IPS DF 6.9 (cell line): ENCODE results near the gene STIM1.
"Not testable (repeated sequence)": the region's sequence is repeated elsewhere in the genome, so short reads cannot be mapped to it uniquely, and the experiment has no call there.

Experiments
- DNase-seq: peaks from one replicate; pipeline ENCODE4 v3.0.0-alpha.2; 2013; ENCODE audit warnings: low read depth, low spot score
- H3K27ac ChIP-seq: one replicate; pipeline ENCODE4 v1.5.1; 2013; ENCODE audit warnings: low read length, control low read depth
- H3K27me3 ChIP-seq: 2 replicates; pipeline ENCODE4 v1.6.1; 2013; ENCODE audit warnings: mild to moderate bottlenecking, low read length; ENCODE audit not compliant: control insufficient read depth, insufficient read depth
- H3K36me3 ChIP-seq: 2 replicates; pipeline ENCODE4 v1.6.1; 2013; ENCODE audit warnings: low read length; ENCODE audit not compliant: control insufficient read depth, insufficient read depth
- H3K4me1 ChIP-seq: 2 replicates; pipeline ENCODE4 v1.6.1; 2013; ENCODE audit warnings: low read length; ENCODE audit not compliant: control insufficient read depth, insufficient read depth
- H3K4me3 ChIP-seq: 2 replicates; pipeline ENCODE4 v1.5.1; 2013; ENCODE audit warnings: mild to moderate bottlenecking, low read length
- H3K9me3 ChIP-seq: 2 replicates; pipeline ENCODE4 v1.6.1; 2013; ENCODE audit warnings: low read length, inconsistent platforms; ENCODE audit not compliant: control insufficient read depth, insufficient read depth
- WGBS: extraction: QIAGEN DNeasy Blood & Tissue Kit; methylation state at CpG from one replicate; pipeline ENCODE4 v1.1.7; 2013; ENCODE audit warnings: mixed read lengths, missing lambda C conversion rate; ENCODE audit not compliant: insufficient read length, insufficient coverage; 5-methylcytosine and 5-hydroxymethylcytosine counted together

Gene STIM1

DNA sequence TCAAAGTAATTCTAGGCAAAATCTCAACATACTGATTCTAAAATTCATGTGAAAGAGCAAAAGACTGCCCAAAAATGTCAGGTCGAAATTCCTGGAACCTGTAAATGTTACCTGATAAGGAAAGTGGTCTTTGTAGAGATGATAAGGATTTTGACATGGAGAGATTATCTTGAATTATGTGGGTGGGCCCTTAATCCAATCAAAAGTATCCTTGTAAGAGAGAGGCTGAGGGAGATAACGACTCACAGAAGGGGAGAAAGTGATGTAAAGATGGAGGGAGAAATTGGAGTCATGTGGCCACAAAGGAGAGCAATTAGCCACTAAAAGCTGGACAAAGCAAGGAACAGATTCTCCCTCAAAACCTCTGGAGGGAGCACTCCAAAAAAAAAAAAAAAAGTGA lies 259.7 kb downstream of the STIM1 start:
- no peaks in the 10 kb centered on the region for H3K4me1 ChIP-seq
- H3K27ac ChIP-seq, result no peak overlapping the region
- no peaks in the 10 kb centered on the region for H3K27me3 ChIP-seq
- H3K9me3 ChIP-seq, result no peaks in the 10 kb centered on the region
- no peak for DNase-seq
- peaks cover 3% of the 10 kb centered on the region; the same call in 1 of the 2 replicates for H3K36me3 ChIP-seq
- H3K4me3 ChIP-seq, result no peak overlapping the region
- no CpG with 5 or more reads among the region's 2 CpGs for WGBS

DNA sequence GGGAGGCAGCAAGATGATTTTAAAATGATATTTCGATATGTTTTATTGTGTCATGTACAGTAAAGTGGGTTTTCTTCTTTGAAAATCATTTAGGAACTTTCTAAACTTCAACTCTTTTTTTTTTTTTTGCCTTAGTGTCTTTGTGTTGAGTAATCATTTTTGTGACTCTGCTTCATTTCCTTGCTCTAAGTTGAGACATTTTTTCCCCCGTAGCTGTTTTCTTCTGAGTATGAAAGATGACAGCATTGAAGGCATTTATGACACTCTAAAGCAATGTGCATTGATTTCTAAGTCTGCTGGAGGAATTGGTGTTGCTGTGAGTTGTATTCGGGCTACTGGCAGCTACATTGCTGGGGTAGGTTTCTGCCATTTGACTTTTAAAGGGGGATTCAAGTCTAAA lies 262.6 kb downstream of the STIM1 start:
- Histone ChIP-seq H3K36me3 (no peaks in the 10 kb centered on the region; the same call in 1 of the 2 replicates), H3K4me1 (no peaks in the 10 kb centered on the region), H3K4me3 (no peak overlapping the region), H3K27ac (no peak overlapping the region), H3K27me3 (no peaks in the 10 kb centered on the region), H3K9me3 (no peaks in the 10 kb centered on the region)
- no peak for DNase-seq
- WGBS, result no CpG with 5 or more reads among the region's 3 CpGs

GRCh38 chr11:4123218-4123617 lies 267.8 kb downstream of the STIM1 start:
- H3K27ac ChIP-seq, result no peak overlapping the region
- H3K4me3 ChIP-seq, result no peak overlapping the region
- no peaks in the 10 kb centered on the region for H3K9me3 ChIP-seq
- no peaks in the 10 kb centered on the region for H3K4me1 ChIP-seq
- no CpG with 5 or more reads among the region's 4 CpGs for WGBS
- no peak for DNase-seq
- peaks cover 12% of the 10 kb centered on the region; the same call in 1 of the 2 replicates for H3K36me3 ChIP-seq
- H3K27me3 ChIP-seq, result no peaks in the 10 kb centered on the region

GRCh38 chr11:4125141-4125540 lies 269.7 kb downstream of the STIM1 start:
- H3K27me3 ChIP-seq, result no peaks in the 10 kb centered on the region
- no peak overlapping the region for H3K4me3 ChIP-seq
- DNase-seq, result no peak
- peaks cover 12% of the 10 kb centered on the region; the same call in 1 of the 2 replicates for H3K36me3 ChIP-seq
- no peaks in the 10 kb centered on the region for H3K9me3 ChIP-seq
- no peaks in the 10 kb centered on the region for H3K4me1 ChIP-seq
- no peak overlapping the region for H3K27ac ChIP-seq
- WGBS, result no CpG with 5 or more reads among the region's 6 CpGs

DNA sequence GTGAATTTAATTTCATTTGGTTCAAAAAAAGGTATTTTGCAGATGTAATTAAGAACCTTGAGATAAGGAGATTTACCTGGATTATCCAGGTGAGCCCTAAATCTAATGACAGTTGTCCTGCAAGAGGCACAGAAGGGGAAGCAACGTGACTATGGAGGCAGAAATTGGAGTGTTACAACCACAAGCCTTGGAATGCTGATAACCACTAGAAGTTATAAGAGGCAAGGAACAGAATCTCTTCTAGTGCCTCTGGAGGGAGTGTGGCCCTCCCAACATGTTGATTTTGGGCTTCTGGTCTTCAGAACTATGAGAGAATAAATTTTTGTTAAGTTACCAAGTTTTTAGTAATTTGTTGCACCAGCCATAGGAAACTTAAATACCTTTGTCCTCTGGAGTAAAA lies 271.9 kb downstream of the STIM1 start:
- H3K36me3 ChIP-seq, result peaks cover 12% of the 10 kb centered on the region; the same call in 1 of the 2 replicates
- no peaks in the 10 kb centered on the region for H3K9me3 ChIP-seq
- whole genome bisulfite sequencing, result no CpG with 5 or more reads among the region's 1 CpG
- H3K27ac ChIP-seq, result no peak overlapping the region
- H3K27me3 ChIP-seq, result no peaks in the 10 kb centered on the region
- no peak for DNase-seq
- no peak overlapping the region for H3K4me3 ChIP-seq
- H3K4me1 ChIP-seq, result no peaks in the 10 kb centered on the region

- not testable (repeated sequence) for H3K9me3 ChIP-seq, H3K4me1 ChIP-seq, H3K27ac ChIP-seq, DNase-seq, H3K27me3 ChIP-seq, H3K4me3 ChIP-seq
- no CpG with 5 or more reads among the region's 4 CpGs for WGBS
- peaks cover 10% of the 10 kb centered on the region; the same call in 1 of the 2 replicates for H3K36me3 ChIP-seq
These were observed 274.8 kb downstream of the STIM1 start for GRCh38 chr11:4130219-4130618.

GRCh38 chr11:4134806-4135205 lies 279.3 kb downstream of the STIM1 start:
- Histone ChIP-seq H3K4me1 (no peaks in the 10 kb centered on the region), H3K9me3 (no peaks in the 10 kb centered on the region; the same call in 1 of the 2 replicates), H3K27me3 (no peaks in the 10 kb centered on the region), H3K4me3 (no peak overlapping the region), H3K27ac (no peak overlapping the region), H3K36me3 (peaks cover 5% of the 10 kb centered on the region; the same call in 1 of the 2 replicates)
- DNase-seq, result no peak

- 100% methylated on average over 1 of the region's 1 CpG for WGBS
- H3K4me1 ChIP-seq, result no peaks in the 10 kb centered on the region
These were observed 283.0 kb downstream of the STIM1 start for GRCh38 chr11:4138497-4138896.

GRCh38 chr11:4140067-4140636 lies 284.7 kb downstream of the STIM1 start:
- DNase-seq, result no peak
- WGBS, result no CpG with 5 or more reads among the region's 2 CpGs

More at GRCh38 chr11:4138497-4138896, 283.0 kb downstream of the STIM1 start:
- no peak for DNase-seq
- Histone ChIP-seq H3K9me3 (no peaks in the 10 kb centered on the region; the same call in 1 of the 2 replicates), H3K27ac (no peak overlapping the region), H3K27me3 (no peaks in the 10 kb centered on the region), H3K36me3 (peaks cover 4% of the 10 kb centered on the region; the same call in 1 of the 2 replicates), H3K4me3 (no peak overlapping the region)

More at GRCh38 chr11:4140067-4140636, 284.7 kb downstream of the STIM1 start:
- Histone ChIP-seq H3K27ac (no peak overlapping the region), H3K9me3 (no peaks in the 10 kb centered on the region; the same call in 1 of the 2 replicates), H3K4me3 (no peak overlapping the region), H3K27me3 (no peaks in the 10 kb centered on the region), H3K36me3 (peaks cover 3% of the 10 kb centered on the region; the same call in 1 of the 2 replicates), H3K4me1 (no peaks in the 10 kb centered on the region)
